NCI-H510A treated with DMSO at 0.1 percent for 48 hours (cell line): ENCODE results near the gene GBX1.

Experiments
- DNase-seq: peaks from one replicate; lab custom pipeline; 2025; lab: John Stamatoyannopoulos, UW

The GBX1 gene

GRCh38 chr7:151139071-151139790 lies 28.3 kb downstream of the GBX1 start:
- DNase-seq = no peak

- no peak for DNase-seq
These were observed 29.2 kb downstream of the GBX1 start for GRCh38 chr7:151138153-151138851.

- no peak for DNase-seq
These were observed 29.7 kb downstream of the GBX1 start for GRCh38 chr7:151137791-151138152.

- no peak for DNase-seq
These were observed 30.3 kb downstream of the GBX1 start for GRCh38 chr7:151137076-151137675.

GRCh38 chr7:151135866-151136843 lies 31.3 kb downstream of the GBX1 start:
- DNase-seq = no peak

- no peak for DNase-seq
These were observed 32.0 kb downstream of the GBX1 start for GRCh38 chr7:151135525-151135845.

- no peak for DNase-seq
These were observed 32.6 kb downstream of the GBX1 start for GRCh38 chr7:151134743-151135524.

GRCh38 chr7:151133986-151134742 lies 33.3 kb downstream of the GBX1 start:
- no peak for DNase-seq

GRCh38 chr7:151133266-151133985 lies 34.1 kb downstream of the GBX1 start:
- DNase-seq = no peak

GRCh38 chr7:151132461-151133205 lies 34.9 kb downstream of the GBX1 start:
- no peak for DNase-seq

- DNase-seq = no peak
These were observed 35.8 kb downstream of the GBX1 start for GRCh38 chr7:151131592-151132293.

- no peak for DNase-seq
These were observed 36.3 kb downstream of the GBX1 start for GRCh38 chr7:151131224-151131591.

GRCh38 chr7:151130741-151131157 lies 36.7 kb downstream of the GBX1 start:
- no peak for DNase-seq

- no peak for DNase-seq
These were observed 37.4 kb downstream of the GBX1 start for GRCh38 chr7:151129960-151130591.

GRCh38 chr7:151129117-151129959 lies 38.2 kb downstream of the GBX1 start:
- DNase-seq = no peak

- no peak for DNase-seq
These were observed 38.8 kb downstream of the GBX1 start for GRCh38 chr7:151128716-151129115.

GRCh38 chr7:151128144-151128543 lies 39.4 kb downstream of the GBX1 start:
- no peak for DNase-seq
